Trophoblast cell (in vitro differentiated cells and primary cell): ENCODE data around the gene MCF2L.

ENCODE experiments used
- DNase-seq, 2 donors: peaks; one replicate each; pipeline ENCODE4 v3.0.0-alpha.2; 2016
- H2AFZ ChIP-seq: 2 replicates; pipeline ENCODE4 v1.6.1; 2013; ENCODE audit warnings: low read length, moderate library complexity, mild to moderate bottlenecking; ENCODE audit not compliant: insufficient read depth, poor library complexity
- H2AK5ac ChIP-seq: 2 replicates; pipeline ENCODE4 v1.6.1; 2013; ENCODE audit warnings: mild to moderate bottlenecking, low read length
- H2BK120ac ChIP-seq: 2 replicates; pipeline ENCODE4 v1.6.1; 2013; ENCODE audit warnings: low read length, mild to moderate bottlenecking, moderate library complexity; ENCODE audit not compliant: insufficient read depth, poor library complexity
- H2BK12ac ChIP-seq: 2 replicates; pipeline ENCODE4 v1.6.1; 2013; ENCODE audit warnings: mild to moderate bottlenecking, low read length, moderate library complexity
- H2BK5ac ChIP-seq: 2 replicates; pipeline ENCODE4 v1.6.1; 2013; ENCODE audit warnings: low read length, low read depth, moderate library complexity, mild to moderate bottlenecking; ENCODE audit not compliant: poor library complexity
- H3K14ac ChIP-seq: 2 replicates; pipeline ENCODE4 v1.6.1; 2013; ENCODE audit warnings: mild to moderate bottlenecking, low read length
- H3K18ac ChIP-seq: 2 replicates; pipeline ENCODE4 v1.6.1; 2013; ENCODE audit warnings: mild to moderate bottlenecking, low read length
- H3K23ac ChIP-seq: 2 replicates; pipeline ENCODE4 v1.6.1; 2013; ENCODE audit warnings: low read length
- H3K27ac ChIP-seq: 2 replicates; pipeline ENCODE4 v1.5.1; 2013; ENCODE audit warnings: low read depth, mild to moderate bottlenecking, inconsistent platforms, low read length, moderate library complexity
- H3K27me3 ChIP-seq: 2 replicates; pipeline ENCODE4 v1.6.1; 2013; ENCODE audit warnings: inconsistent platforms, mild to moderate bottlenecking, low read length, moderate library complexity; ENCODE audit not compliant: insufficient read depth
- H3K36me3 ChIP-seq, 2 experiments: 1 replicate in 1 of 2; 2 replicates in 1 of 2; pipeline ENCODE4 v1.6.1; 2013; ENCODE audit warnings: low read length in 2 of 2, mild to moderate bottlenecking in 2 of 2, moderate library complexity in 1 of 2; ENCODE audit not compliant: insufficient read depth in 2 of 2, control insufficient read depth in 1 of 2
- H3K4ac ChIP-seq: 2 replicates; pipeline ENCODE4 v1.6.1; 2013; ENCODE audit warnings: low read depth, mild to moderate bottlenecking, low read length, moderate library complexity
- H3K4me1 ChIP-seq, 2 experiments: 1 replicate in 1 of 2; 2 replicates in 1 of 2; pipeline ENCODE4 v1.6.1; 2013; ENCODE audit warnings: low read length in 2 of 2, mild to moderate bottlenecking in 2 of 2, moderate library complexity in 1 of 2; ENCODE audit not compliant: insufficient read depth in 2 of 2, control insufficient read depth in 1 of 2
- H3K4me2 ChIP-seq: 2 replicates; pipeline ENCODE4 v1.6.1; 2013; ENCODE audit warnings: inconsistent platforms, mild to moderate bottlenecking, low read length, moderate library complexity
- H3K4me3 ChIP-seq: 2 replicates; pipeline ENCODE4 v1.5.1; 2013; ENCODE audit warnings: mild to moderate bottlenecking, low read depth, low read length, inconsistent platforms
- H3K79me1 ChIP-seq: one replicate; pipeline ENCODE4 v1.6.1; 2013; ENCODE audit warnings: low read length
- H3K79me2 ChIP-seq: 2 replicates; pipeline ENCODE4 v1.6.1; 2013; ENCODE audit warnings: low read length, mild to moderate bottlenecking; ENCODE audit not compliant: control insufficient read depth, insufficient read depth, poor library complexity
- H3K9ac ChIP-seq: 2 replicates; pipeline ENCODE4 v1.6.1; 2013; ENCODE audit warnings: mild to moderate bottlenecking, low read length
- H3K9me3 ChIP-seq: 2 replicates; pipeline ENCODE4 v1.6.1; 2013; ENCODE audit warnings: low read depth, mild to moderate bottlenecking, control low read depth, inconsistent platforms, low read length; ENCODE audit not compliant: insufficient read depth
- H4K12ac ChIP-seq: 2 replicates; pipeline ENCODE4 v1.6.1; 2013; ENCODE audit warnings: low read depth, mild to moderate bottlenecking, low read length, moderate library complexity
- H4K8ac ChIP-seq: 2 replicates; pipeline ENCODE4 v1.6.1; 2013; ENCODE audit warnings: low read depth, mild to moderate bottlenecking, low read length, moderate library complexity
- H4K91ac ChIP-seq: one replicate; pipeline ENCODE4 v1.6.1; 2013; ENCODE audit warnings: low read depth, mild to moderate bottlenecking, low read length, moderate library complexity
- WGBS: extraction: QIAGEN DNeasy Blood & Tissue Kit; methylation state at CpG from one replicate; pipeline ENCODE4 v1.1.7; 2013; ENCODE audit warnings: missing lambda C conversion rate; ENCODE audit not compliant: insufficient read length, insufficient coverage; ENCODE audit errors: extremely low coverage; 5-methylcytosine and 5-hydroxymethylcytosine counted together

Gene MCF2L

GRCh38 chr13:112961457-112962369 is 7.3 kb upstream of the MCF2L start:
- Histone ChIP-seq H3K79me1 (no peaks in the 10 kb centered on the region), H2BK5ac (no peak overlapping the region), H3K14ac (no peak overlapping the region), H2AFZ (no peak overlapping the region), H3K36me3 (no peaks in the 10 kb centered on the region), H4K91ac (no peak overlapping the region), H2AK5ac (no peak overlapping the region), H3K18ac (no peak overlapping the region), H3K4me3 (peak overlapping the region; percentile 18), H4K12ac (no peak overlapping the region), H4K8ac (no peak overlapping the region), H3K4ac (no peak overlapping the region), H3K4me2 (no peak overlapping the region), H3K23ac (no peak overlapping the region), H2BK12ac (no peak overlapping the region), H3K9me3 (peaks cover 7% of the 10 kb centered on the region), H3K9ac (no peak overlapping the region), H3K79me2 (no peaks in the 10 kb centered on the region), H2BK120ac (no peak overlapping the region), H3K27ac (no peak overlapping the region), H3K4me1 (no peaks in the 10 kb centered on the region), H3K27me3 (peaks cover 5% of the 10 kb centered on the region)
- no peak for DNase-seq
- WGBS, result no CpG with 5 or more reads among the region's 21 CpGs

- H2AFZ ChIP-seq, result no peak overlapping the region
- H3K9me3 ChIP-seq, result peaks cover 7% of the 10 kb centered on the region
- no CpG with 5 or more reads among the region's 9 CpGs for WGBS
These were observed 6.6 kb upstream of the MCF2L start for GRCh38 chr13:112962396-112962795.

GRCh38 chr13:112962911-112963625 is 5.9 kb upstream of the MCF2L start:
- Histone ChIP-seq H3K9ac (no peak overlapping the region), H3K27me3 (peaks cover 5% of the 10 kb centered on the region), H4K91ac (no peak overlapping the region), H3K79me2 (no peaks in the 10 kb centered on the region), H3K4me2 (no peak overlapping the region), H2AK5ac (no peak overlapping the region), H3K23ac (no peak overlapping the region), H3K4ac (no peak overlapping the region), H2BK5ac (no peak overlapping the region), H3K27ac (no peak overlapping the region), H4K12ac (no peak overlapping the region), H3K18ac (no peak overlapping the region), H3K79me1 (no peaks in the 10 kb centered on the region), H2BK12ac (no peak overlapping the region), H4K8ac (no peak overlapping the region), H3K36me3 (no peaks in the 10 kb centered on the region), H2BK120ac (no peak overlapping the region), H3K9me3 (peaks cover 7% of the 10 kb centered on the region), H3K4me1 (no peaks in the 10 kb centered on the region), H3K4me3 (no peak overlapping the region), H2AFZ (no peak overlapping the region), H3K14ac (no peak overlapping the region)
- WGBS, result no CpG with 5 or more reads among the region's 16 CpGs
- DNase-seq, result no peak

More at GRCh38 chr13:112962396-112962795, 6.6 kb upstream of the MCF2L start:
- Histone ChIP-seq H2BK120ac (no peak overlapping the region), H3K9ac (no peak overlapping the region), H3K79me1 (no peaks in the 10 kb centered on the region), H3K79me2 (no peaks in the 10 kb centered on the region), H3K18ac (no peak overlapping the region), H2AK5ac (no peak overlapping the region), H3K36me3 (no peaks in the 10 kb centered on the region), H3K4me2 (no peak overlapping the region), H2BK5ac (no peak overlapping the region), H3K4me1 (no peaks in the 10 kb centered on the region), H2BK12ac (no peak overlapping the region), H4K8ac (no peak overlapping the region), H3K27ac (no peak overlapping the region), H3K23ac (no peak overlapping the region), H4K12ac (no peak overlapping the region), H3K4me3 (no peak overlapping the region), H4K91ac (no peak overlapping the region), H3K14ac (no peak overlapping the region), H3K27me3 (peaks cover 5% of the 10 kb centered on the region), H3K4ac (no peak overlapping the region)
- DNase-seq, result no peak

- no CpG with 5 or more reads among the region's 11 CpGs for WGBS
- Histone ChIP-seq H3K18ac (no peak overlapping the region), H3K79me2 (no peaks in the 10 kb centered on the region)
These were observed 5.4 kb upstream of the MCF2L start for GRCh38 chr13:112963641-112964040.

More at GRCh38 chr13:112963641-112964040, 5.4 kb upstream of the MCF2L start:
- no peak overlapping the region for H3K4me2 ChIP-seq
- no peak overlapping the region for H2BK5ac ChIP-seq
- no peak overlapping the region for H3K4ac ChIP-seq
- H3K4me3 ChIP-seq, result no peak overlapping the region
- peaks cover 6% of the 10 kb centered on the region for H3K27me3 ChIP-seq
- no peaks in the 10 kb centered on the region for H3K36me3 ChIP-seq
- no peak overlapping the region for H2AFZ ChIP-seq
- no peak for DNase-seq
- H2AK5ac ChIP-seq, result no peak overlapping the region
- H4K8ac ChIP-seq, result no peak overlapping the region
- H3K9me3 ChIP-seq, result peaks cover 7% of the 10 kb centered on the region
- no peak overlapping the region for H3K9ac ChIP-seq
- no peaks in the 10 kb centered on the region for H3K79me1 ChIP-seq
- no peak overlapping the region for H3K23ac ChIP-seq
- H4K12ac ChIP-seq, result no peak overlapping the region
- peaks cover 0 to 5% of the 10 kb centered on the region in 2 experiments for H3K4me1 ChIP-seq
- H3K14ac ChIP-seq, result no peak overlapping the region
- H2BK120ac ChIP-seq, result no peak overlapping the region
- H2BK12ac ChIP-seq, result no peak overlapping the region
- H4K91ac ChIP-seq, result no peak overlapping the region
- H3K27ac ChIP-seq, result no peak overlapping the region
